Lower lobe of right lung (tissue), 2 donors: ENCODE results near the gene BMI1. TPM values are rescaled to one million over a fixed set of nuclear protein-coding genes. Genes with fewer than 3 reads are reported as not detected.
A peak's percentile ranks its signal among the peaks of the same experiment; 100 is the strongest.

Experiments used
- ATAC-seq, 2 donors: fragments of 200-7000 bp; cut with Tn5 transposase; one replicate each; pipeline ENCODE4 v1.9.1; 2020 to 2022; ENCODE audit warnings: mild to moderate bottlenecking in 2 of 2, moderate library complexity in 2 of 2
- DNase-seq: peaks from one replicate; pipeline ENCODE4 v3.0.0-alpha.2; 2020
- H3K27ac ChIP-seq: fragments of 200-600 bp; one replicate; pipeline ENCODE4 v1.8.0; 2022
- H3K27me3 ChIP-seq: fragments of 200-600 bp; one replicate; pipeline ENCODE4 v1.8.0; 2022; ENCODE audit warnings: low read depth
- H3K36me3 ChIP-seq: fragments of 200-600 bp; one replicate; pipeline ENCODE4 v1.8.0; 2022; ENCODE audit warnings: mild to moderate bottlenecking
- H3K4me1 ChIP-seq: fragments of 200-600 bp; one replicate; pipeline ENCODE4 v1.8.0; 2022
- H3K4me3 ChIP-seq: fragments of 200-600 bp; one replicate; pipeline ENCODE4 v1.8.0; 2022; ENCODE audit warnings: mild to moderate bottlenecking
- H3K9me3 ChIP-seq: fragments of 200-600 bp; one replicate; pipeline ENCODE4 v1.8.0; 2022
- CTCF ChIP-seq: fragments of 200-600 bp; IDR thresholded peaks from one replicate; pipeline ENCODE4 v1.8.0; 2022; ENCODE audit warnings: antibody characterized with exemption, mild to moderate bottlenecking
- intact Hi-C: fragments of 100-400 bp; cut with DNase I; formaldehyde crosslinking; loops from one replicate; pipeline ENCODE4 v1.11.0; 2022
- total RNA-seq: library from RNA; stranded (reverse); fragmentation: NEBNext Ultra II Directional; extraction: Animal tissue kit (Norgen Biotek cat#: 25700); gene quantifications from one replicate; pipeline ENCODE4 v1.2.1, GENCODE V29; 2021
- donor health status: DM: no; HTN: yes; CAD: no; lungs with severe emphysema.

Gene BMI1
- total RNA-seq, 1 donor from 2014 or later: 48.4 TPM

GRCh38 chr10:22315455-22316285 is 5.2 kb upstream of the BMI1 start:
- ATAC-seq: peak in 1 of 2 donors; percentile 4
- H3K27me3 ChIP-seq: no peaks in the 10 kb centered on the region
- no peak for TF ChIP-seq CTCF
- no peak for DNase-seq
- intact Hi-C loops: no loop called here
- no peaks in the 10 kb centered on the region for H3K36me3 ChIP-seq
- H3K4me1 ChIP-seq: peaks cover 25% of the 10 kb centered on the region
- H3K27ac ChIP-seq: peak overlapping the region; percentile 91
- H3K4me3 ChIP-seq: peak overlapping the region; percentile 86
- H3K9me3 ChIP-seq: no peaks in the 10 kb centered on the region

- H3K27me3 ChIP-seq: no peaks in the 10 kb centered on the region
- H3K9me3 ChIP-seq: no peaks in the 10 kb centered on the region
- ATAC-seq: peak; percentile 94
- H3K4me1 ChIP-seq: peaks cover 25% of the 10 kb centered on the region
- H3K36me3 ChIP-seq: no peaks in the 10 kb centered on the region
- DNase-seq: peak; percentile 91
- H3K27ac ChIP-seq: peak within 1 kb of the TSS; percentile 91
- TF ChIP-seq CTCF: no peak
- intact Hi-C loops: no loop called here
- H3K4me3 ChIP-seq: peak within 1 kb of the TSS; percentile 86
These were observed 4.4 kb upstream of the BMI1 start, which contains the start of gene COMMD3 for GRCh38 chr10:22316286-22317075. Gene COMMD3 (plus strand): TSS chr10:22316388. CDS start chr10:22316418, 30 bp downstream.

- DNase-seq: no peak
- peaks cover 25% of the 10 kb centered on the region for H3K4me1 ChIP-seq
- intact Hi-C loops: no loop called here
- no peaks in the 10 kb centered on the region for H3K36me3 ChIP-seq
- H3K4me3 ChIP-seq: peak overlapping the region; percentile 86
- no peak for ATAC-seq
- no peaks in the 10 kb centered on the region for H3K27me3 ChIP-seq
- H3K27ac ChIP-seq: peak overlapping the region; percentile 91
- no peak for TF ChIP-seq CTCF
- H3K9me3 ChIP-seq: no peaks in the 10 kb centered on the region
These were observed 3.9 kb upstream of the BMI1 start for GRCh38 chr10:22317076-22317370.

GRCh38 chr10:22317771-22318565 is 2.9 kb upstream of the BMI1 start:
- intact Hi-C loops: no loop called here
- H3K4me3 ChIP-seq: peak overlapping the region; percentile 86
- DNase-seq (no peak), ATAC-seq (no peak)
- H3K36me3 ChIP-seq: no peaks in the 10 kb centered on the region
- H3K27me3 ChIP-seq: no peaks in the 10 kb centered on the region
- peaks cover 33% of the 10 kb centered on the region for H3K4me1 ChIP-seq
- no peaks in the 10 kb centered on the region for H3K9me3 ChIP-seq
- H3K27ac ChIP-seq: no peak overlapping the region
- TF ChIP-seq CTCF: no peak

GRCh38 chr10:22318772-22319171 is 2.1 kb upstream of the BMI1 start:
- H3K27ac ChIP-seq: no peak overlapping the region
- DNase-seq: no peak
- no peaks in the 10 kb centered on the region for H3K36me3 ChIP-seq
- no peak for ATAC-seq
- no peaks in the 10 kb centered on the region for H3K9me3 ChIP-seq
- intact Hi-C loops: no loop called here
- peaks cover 2% of the 10 kb centered on the region for H3K27me3 ChIP-seq
- no peak for TF ChIP-seq CTCF
- H3K4me3 ChIP-seq: no peak overlapping the region
- peaks cover 42% of the 10 kb centered on the region for H3K4me1 ChIP-seq
